Spleen (tissue), 11 donors: ENCODE data around the gene PLEKHO1. TPM values are rescaled to one million over a fixed set of nuclear protein-coding genes. Genes with fewer than 3 reads are reported as not detected.
A peak's percentile ranks its signal among the peaks of the same experiment; 100 is the strongest.
"Not testable (repeated sequence)": the region's sequence is repeated elsewhere in the genome, so short reads cannot be mapped to it uniquely, and the experiment has no call there.

ENCODE experiments used
- DNase-seq: peaks from one replicate; pipeline ENCODE4 v3.0.0-alpha.2; 2020
- H3K27ac ChIP-seq, 8 donors: fragments of 200-600 bp; sonication (generic) in 7 of 8; 1 replicate in 4 of 8; 2 replicates in 4 of 8; pipeline versions ENCODE4 v1.5.0 to v1.8.0; 2016 to 2021; ENCODE audit warnings: inconsistent platforms in 4 of 8, mild to moderate bottlenecking in 4 of 8, moderate library complexity in 1 of 8
- H3K27me3 ChIP-seq, 7 donors: fragments of 200-600 bp; sonication (generic) in 6 of 7; replicated peaks in 1 of 7; 1 replicate in 4 of 7; 2 replicates in 3 of 7; pipeline versions ENCODE4 v1.5.0 to v1.8.0; 2016 to 2021; ENCODE audit warnings: inconsistent platforms in 3 of 7, mild to moderate bottlenecking in 1 of 7
- H3K36me3 ChIP-seq, 6 donors: fragments of 200-600 bp; sonication (generic) in 5 of 6; 1 replicate in 4 of 6; 2 replicates in 2 of 6; pipeline versions ENCODE4 v1.5.0 to v1.8.0; 2016 to 2021; ENCODE audit warnings: inconsistent platforms in 2 of 6
- H3K4me1 ChIP-seq, 6 donors: fragments of 200-600 bp; sonication (generic) in 5 of 6; 1 replicate in 3 of 6; 2 replicates in 3 of 6; pipeline versions ENCODE4 v1.5.0 to v1.8.0; 2016 to 2021; ENCODE audit warnings: inconsistent platforms in 3 of 6
- H3K4me3 ChIP-seq, 8 donors: fragments of 200-600 bp; sonication (generic) in 7 of 8; 1 replicate in 4 of 8; 2 replicates in 4 of 8; pipeline versions ENCODE4 v1.5.0 to v1.8.0; 2016 to 2021; ENCODE audit warnings: inconsistent platforms in 4 of 8, mild to moderate bottlenecking in 4 of 8, moderate library complexity in 2 of 8
- H3K9me3 ChIP-seq, 8 donors: fragments of 200-600 bp; sonication (generic) in 7 of 8; 1 replicate in 4 of 8; 2 replicates in 4 of 8; pipeline versions ENCODE4 v1.5.0 to v1.8.0; 2016 to 2021; ENCODE audit warnings: inconsistent platforms in 4 of 8
- CTCF ChIP-seq, 11 experiments: fragments of 200-600 bp in 7 of 11; fragments of 450-650 bp in 4 of 11; sonication (generic) in 4 of 11; IDR thresholded peaks in 8 of 11; conservative IDR thresholded peaks in 3 of 11; 1 replicate in 7 of 11; 2 replicates in 4 of 11; pipeline versions ENCODE4 v1.4.0 to v1.8.0; 2016 to 2021; ENCODE audit warnings: antibody characterized with exemption in 11 of 11, inconsistent platforms in 4 of 11, mild to moderate bottlenecking in 1 of 11
- POLR2A ChIP-seq, 3 donors: fragments of 450-650 bp; IDR thresholded peaks; one replicate each; pipeline ENCODE4 v1.5.1; 2017; ENCODE audit warnings: antibody characterized with exemption in 3 of 3, mild to moderate bottlenecking in 1 of 3
- POLR2AphosphoS5 ChIP-seq, 3 donors: sonication (generic); formaldehyde crosslinking; IDR thresholded peaks; one replicate each; pipeline ENCODE4 v1.5.1; 2017; ENCODE audit warnings: antibody characterized with exemption in 3 of 3
- WGBS, 5 donors: extraction: QIAGEN DNeasy Blood & Tissue Kit in 3 of 5; methylation state at CpG; one replicate each; pipeline versions ENCODE4 v1.1.5 to v1.1.7; 2013 to 2018; 5-methylcytosine and 5-hydroxymethylcytosine counted together
- intact Hi-C: fragments of 100-400 bp; cut with DNase I; formaldehyde crosslinking; loops from one replicate; pipeline ENCODE4 v1.15.0; 2023; ENCODE audit warnings: low total_unique reads
- polyA plus RNA-seq, 3 donors: library from polyadenylated mRNA; stranded (reverse); fragments of 200-250 nt; gene quantifications; one replicate each; pipeline ENCODE4 v1.2.1, GENCODE V29; 2013
- total RNA-seq, 7 donors: library from RNA; depleted of rRNA in 3 of 7; stranded (reverse); fragments of >200 nt in 3 of 7; fragmentation: NEBNext Ultra II Directional in 4 of 7; extraction: Animal tissue kit (Norgen Biotek cat#: 25700) in 4 of 7; gene quantifications; one replicate each; pipeline versions ENCODE4 v1.1.0 to v1.2.1, GENCODE V29; 2016 to 2021
- donor health status: healthy with polysubstance abuse.
- donor health status: DM: no; HTN: no; CAD: no; lungs with moderate emphysema.
- donor health status: DM: no; HTN: no; CAD: no.
- donor health status: Bipolar disorder and iron deficiency.
- donor health status: healthy.
- donor health status: DM: no; HTN: no; CAD: no.
- donor health status: DM: yes; HTN: yes; CAD: no.

Gene PLEKHO1
- total and polyA plus RNA-seq, 10 donors = 95.9 to 228 (median 129) TPM

GRCh38 chr1:150182247-150182646 is 32.5 kb downstream of the PLEKHO1 start:
- intact Hi-C loops = loop anchor here (10.0 kb wide), 1 partner anchor 227 kb away; no protein-coding TSS in a partner anchor
- Histone ChIP-seq H3K36me3 (no peaks in the 10 kb centered on the region), H3K27me3 (no peaks in the 10 kb centered on the region), H3K27ac (no peak overlapping the region), H3K9me3 (no peaks in the 10 kb centered on the region), H3K4me1 (peaks cover 0 to 77% (median 11%) of the 10 kb centered on the region in 6 donors), H3K4me3 (no peak overlapping the region)
- no peak for DNase-seq
- WGBS, 5 donors = 89 to 95% (median 93%) methylated on average over 11 of the region's 11 CpGs
- TF ChIP-seq POLR2AphosphoS5 (IDR thresholded peaks at IDR 0.05) = no peak
- TF ChIP-seq CTCF (IDR thresholded peaks at IDR 0.05 in 8 of 11, conservative IDR thresholded peaks at IDR 0.05 in 3 of 11) = no peak
- no peak for TF ChIP-seq POLR2A (IDR thresholded peaks at IDR 0.05)

- Histone ChIP-seq H3K9me3 (no peaks in the 10 kb centered on the region), H3K4me1 (peaks cover 0 to 77% (median 18%) of the 10 kb centered on the region in 6 donors), H3K36me3 (no peaks in the 10 kb centered on the region), H3K27me3 (no peaks in the 10 kb centered on the region), H3K27ac (peak overlapping the region in 3 of 8 donors; percentile 38 to 53 (median 42)), H3K4me3 (no peak overlapping the region)
- DNase-seq = no peak
- no peak for TF ChIP-seq POLR2A (IDR thresholded peaks at IDR 0.05)
- TF ChIP-seq CTCF (IDR thresholded peaks at IDR 0.05 in 8 of 11, conservative IDR thresholded peaks at IDR 0.05 in 3 of 11) = no peak
- no peak for TF ChIP-seq POLR2AphosphoS5 (IDR thresholded peaks at IDR 0.05)
- 78 to 87% (median 84%) methylated on average over 3 of the region's 3 CpGs for WGBS, 5 donors
- intact Hi-C loops = loop anchor here (10.0 kb wide), 1 partner anchor 228 kb away; no protein-coding TSS in a partner anchor
Observed at GRCh38 chr1:150183061-150183460, 33.3 kb downstream of the PLEKHO1 start.

- DNase-seq = no peak
- Histone ChIP-seq H3K27me3 (no peaks in the 10 kb centered on the region), H3K4me3 (no peak overlapping the region), H3K4me1 (peaks cover 0 to 52% (median 18%) of the 10 kb centered on the region in 6 donors), H3K36me3 (no peaks in the 10 kb centered on the region), H3K9me3 (no peaks in the 10 kb centered on the region), H3K27ac (peak overlapping the region in 2 of 8 donors; percentile 75 to 84)
- WGBS, 5 donors = 89 to 94% (median 92%) methylated on average over 7 of the region's 7 CpGs
- TF ChIP-seq POLR2AphosphoS5 (IDR thresholded peaks at IDR 0.05) (no peak), POLR2A (IDR thresholded peaks at IDR 0.05) (no peak), CTCF (IDR thresholded peaks at IDR 0.05 in 8 of 11, conservative IDR thresholded peaks at IDR 0.05 in 3 of 11) (no peak)
- intact Hi-C loops = loop anchor here (10.0 kb wide), 1 partner anchor 231 kb away; no protein-coding TSS in a partner anchor
Observed at GRCh38 chr1:150185481-150185880, 35.8 kb downstream of the PLEKHO1 start.

- Histone ChIP-seq H3K4me3 (peak overlapping the region in 1 of 8 donors; percentile 39), H3K27ac (peak overlapping the region in 7 of 8 donors; percentile 61 to 85 (median 72)), H3K4me1 (peaks cover 0 to 46% (median 18%) of the 10 kb centered on the region in 6 donors)
- H3K27me3 ChIP-seq, DNase-seq, H3K9me3 ChIP-seq, H3K36me3 ChIP-seq: not testable (repeated sequence)
- intact Hi-C loops = loop anchor here (10.0 kb wide), 1 partner anchor 232 kb away; no protein-coding TSS in a partner anchor
- WGBS, 5 donors = 75 to 92% (median 82%) methylated on average over 7 of the region's 7 CpGs
Observed at GRCh38 chr1:150186438-150186788, 36.7 kb downstream of the PLEKHO1 start.
